ENCODE results near the gene ATP11A. TPM values are rescaled to one million over a fixed set of nuclear protein-coding genes. Genes with fewer than 3 reads are reported as not detected.

ATP11A gene
- total RNA-seq, 2 experiments from 2014 or later, result 28.8 to 30.2 TPM

DNA sequence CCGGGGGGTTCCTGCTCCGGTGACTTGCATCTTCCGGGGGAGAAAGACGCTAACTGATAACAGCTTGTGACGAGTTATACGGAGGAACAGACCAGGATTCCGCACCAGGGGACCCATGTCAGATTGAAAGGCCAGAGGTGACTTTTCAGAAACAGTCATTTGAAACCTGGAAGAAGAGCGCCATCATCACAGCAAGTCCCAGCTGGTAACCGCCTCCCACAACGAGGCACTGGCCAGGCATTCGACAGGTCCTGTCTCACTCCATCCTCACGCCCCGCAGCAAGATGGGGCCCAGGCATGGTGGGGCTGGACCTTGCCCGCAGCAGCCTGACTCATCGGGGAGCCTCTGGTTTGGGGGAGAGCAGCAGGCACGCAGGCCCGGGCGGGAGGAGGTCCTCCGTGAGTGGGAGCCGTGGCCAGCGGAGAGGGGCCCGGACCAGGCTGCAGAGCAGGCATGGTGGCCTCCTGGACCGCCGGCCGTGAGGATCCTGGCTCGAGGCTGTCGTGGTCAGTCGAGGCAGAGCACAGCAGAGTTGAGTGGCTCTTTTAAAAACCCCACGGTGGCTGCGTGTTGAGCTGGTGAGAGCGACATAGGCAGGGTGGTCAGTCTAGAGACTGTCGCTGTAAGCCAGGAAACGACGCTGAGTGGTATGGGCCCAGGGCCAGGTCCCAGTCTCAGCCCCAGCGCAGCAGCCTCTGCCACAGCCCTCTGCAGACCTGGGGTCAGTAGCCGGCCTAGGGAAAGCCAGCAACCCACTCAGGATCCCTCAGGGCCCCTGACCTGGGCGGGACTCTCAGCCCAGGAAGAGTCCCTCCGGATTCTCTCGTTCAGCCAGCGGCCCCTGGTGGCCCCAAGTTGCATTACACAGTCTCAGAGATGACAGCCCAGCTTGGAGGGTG is 184.3 kb downstream of the ATP11A start:
- ChIA-PET POLR2A (interaction anchor here (0.8 to 1.0 kb wide), 3 partner anchors 17 to 234 kb away, joined by 3 to 5 read pairs (median 4); no protein-coding TSS in a partner anchor), CTCF (interaction anchor here (0.6 to 2.6 kb wide), 19 partner anchors 11 to 298 kb away, joined by 3 to 40 read pairs (median 3); no protein-coding TSS in a partner anchor)
- peak; percentile 86 for DNase-seq
- Mint-ChIP-seq H3K27ac (peak overlapping the region; percentile 82), H3K4me1 (ENCODE audit: low read depth) (peaks cover 16% of the 10 kb centered on the region), H3K36me3 (ENCODE audit: low read depth) (peaks cover 12% of the 10 kb centered on the region), H3K4me3 (peak overlapping the region; percentile 0), H3K27me3 (no peaks in the 10 kb centered on the region), H3K9me3 (no peaks in the 10 kb centered on the region)
- intact Hi-C loops (cut with micrococcal nuclease), result loop anchor here (10.0 kb wide), 1 partner anchor 229 kb away; no protein-coding TSS in a partner anchor
- TF ChIP-seq, protein P1, sequence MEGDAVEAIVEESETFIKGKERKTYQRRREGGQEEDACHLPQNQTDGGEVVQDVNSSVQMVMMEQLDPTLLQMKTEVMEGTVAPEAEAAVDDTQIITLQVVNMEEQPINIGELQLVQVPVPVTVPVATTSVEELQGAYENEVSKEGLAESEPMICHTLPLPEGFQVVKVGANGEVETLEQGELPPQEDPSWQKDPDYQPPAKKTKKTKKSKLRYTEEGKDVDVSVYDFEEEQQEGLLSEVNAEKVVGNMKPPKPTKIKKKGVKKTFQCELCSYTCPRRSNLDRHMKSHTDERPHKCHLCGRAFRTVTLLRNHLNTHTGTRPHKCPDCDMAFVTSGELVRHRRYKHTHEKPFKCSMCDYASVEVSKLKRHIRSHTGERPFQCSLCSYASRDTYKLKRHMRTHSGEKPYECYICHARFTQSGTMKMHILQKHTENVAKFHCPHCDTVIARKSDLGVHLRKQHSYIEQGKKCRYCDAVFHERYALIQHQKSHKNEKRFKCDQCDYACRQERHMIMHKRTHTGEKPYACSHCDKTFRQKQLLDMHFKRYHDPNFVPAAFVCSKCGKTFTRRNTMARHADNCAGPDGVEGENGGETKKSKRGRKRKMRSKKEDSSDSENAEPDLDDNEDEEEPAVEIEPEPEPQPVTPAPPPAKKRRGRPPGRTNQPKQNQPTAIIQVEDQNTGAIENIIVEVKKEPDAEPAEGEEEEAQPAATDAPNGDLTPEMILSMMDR (IDR thresholded peaks at IDR 0.05), result peak; percentile 90
- peak; percentile 79 for ATAC-seq

DNA sequence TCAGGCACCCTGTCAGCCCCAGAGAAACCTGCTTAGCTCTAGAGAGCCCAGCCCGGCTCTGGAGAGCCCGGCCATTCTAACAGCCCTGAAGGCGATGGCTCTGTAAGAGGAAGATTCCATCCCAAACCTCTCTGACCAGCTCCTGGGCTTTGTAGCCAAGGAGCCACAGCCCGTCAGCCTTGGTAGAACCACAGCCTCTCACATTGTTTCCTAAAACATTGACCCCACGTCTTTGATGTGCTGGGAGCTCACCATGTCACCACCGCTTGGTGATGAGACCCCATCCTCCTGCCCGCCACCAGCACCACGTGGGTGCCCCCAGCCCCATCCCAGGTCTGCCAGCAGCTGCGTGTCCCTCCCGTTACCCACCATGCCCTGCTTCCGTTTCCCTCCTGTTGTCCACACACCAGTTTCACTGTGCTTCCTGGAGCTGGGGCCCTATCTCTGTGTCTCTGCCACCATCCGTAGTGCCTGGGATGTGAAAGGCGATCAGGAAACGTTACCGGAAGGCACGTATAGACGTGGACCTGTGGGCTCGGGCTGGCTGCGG is 185.0 kb downstream of the ATP11A start:
- CTCF ChIA-PET, result interaction anchor here (0.6 to 2.6 kb wide), 16 partner anchors 10 to 298 kb away, joined by 3 to 40 read pairs (median 3); no protein-coding TSS in a partner anchor
- intact Hi-C loops (cut with micrococcal nuclease), result loop anchor here (10.0 kb wide), 1 partner anchor 230 kb away; no protein-coding TSS in a partner anchor
- no peak overlapping the region for H3K27ac Mint-ChIP-seq

DNA sequence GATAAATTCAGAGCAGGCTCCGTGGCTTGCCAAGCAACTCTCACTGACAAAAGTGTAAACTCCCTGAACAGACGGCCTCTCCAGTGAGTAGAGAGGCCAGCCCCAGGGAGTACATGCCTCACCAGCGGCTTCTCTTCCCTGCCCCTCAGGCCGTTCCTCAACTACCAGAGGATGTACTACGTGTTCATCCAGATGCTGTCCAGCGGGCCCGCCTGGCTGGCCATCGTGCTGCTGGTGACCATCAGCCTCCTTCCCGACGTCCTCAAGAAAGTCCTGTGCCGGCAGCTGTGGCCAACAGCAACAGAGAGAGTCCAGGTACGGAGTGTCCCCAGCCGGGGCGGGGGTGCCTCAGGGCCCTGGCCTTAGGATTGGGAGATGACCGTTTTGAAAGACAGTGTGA is 185.8 kb downstream of the ATP11A start:
- Mint-ChIP-seq H3K4me1 (ENCODE audit: low read depth) (peaks cover 16% of the 10 kb centered on the region), H3K27me3 (no peaks in the 10 kb centered on the region), H3K36me3 (ENCODE audit: low read depth) (peaks cover 14% of the 10 kb centered on the region), H3K9me3 (no peaks in the 10 kb centered on the region), H3K4me3 (no peak overlapping the region), H3K27ac (no peak overlapping the region)
- ATAC-seq (no peak), DNase-seq (no peak)
- POLR2A ChIA-PET, result no interaction called here
- CTCF ChIA-PET, result interaction anchor here (1.3 to 2.6 kb wide), 2 partner anchors 20 to 236 kb away, joined by 4 to 40 read pairs; no protein-coding TSS in a partner anchor
- intact Hi-C loops (cut with micrococcal nuclease), result loop anchor here (10.0 kb wide), 1 partner anchor 231 kb away; no protein-coding TSS in a partner anchor
- TF ChIP-seq, protein P1 (IDR thresholded peaks at IDR 0.05), result no peak

More for the DNA sequence above, 185.0 kb downstream of the ATP11A start:
- Mint-ChIP-seq H3K4me3 (no peak overlapping the region), H3K27me3 (no peaks in the 10 kb centered on the region), H3K36me3 (ENCODE audit: low read depth) (peaks cover 13% of the 10 kb centered on the region), H3K9me3 (no peaks in the 10 kb centered on the region), H3K4me1 (ENCODE audit: low read depth) (peaks cover 16% of the 10 kb centered on the region)
- ATAC-seq, result no peak
- TF ChIP-seq, protein P1 (IDR thresholded peaks at IDR 0.05), result no peak
- POLR2A ChIA-PET, result interaction anchor here (0.8 kb wide), 1 partner anchor 234 kb away, joined by 5 read pairs; no protein-coding TSS in a partner anchor
- no peak for DNase-seq

DNA sequence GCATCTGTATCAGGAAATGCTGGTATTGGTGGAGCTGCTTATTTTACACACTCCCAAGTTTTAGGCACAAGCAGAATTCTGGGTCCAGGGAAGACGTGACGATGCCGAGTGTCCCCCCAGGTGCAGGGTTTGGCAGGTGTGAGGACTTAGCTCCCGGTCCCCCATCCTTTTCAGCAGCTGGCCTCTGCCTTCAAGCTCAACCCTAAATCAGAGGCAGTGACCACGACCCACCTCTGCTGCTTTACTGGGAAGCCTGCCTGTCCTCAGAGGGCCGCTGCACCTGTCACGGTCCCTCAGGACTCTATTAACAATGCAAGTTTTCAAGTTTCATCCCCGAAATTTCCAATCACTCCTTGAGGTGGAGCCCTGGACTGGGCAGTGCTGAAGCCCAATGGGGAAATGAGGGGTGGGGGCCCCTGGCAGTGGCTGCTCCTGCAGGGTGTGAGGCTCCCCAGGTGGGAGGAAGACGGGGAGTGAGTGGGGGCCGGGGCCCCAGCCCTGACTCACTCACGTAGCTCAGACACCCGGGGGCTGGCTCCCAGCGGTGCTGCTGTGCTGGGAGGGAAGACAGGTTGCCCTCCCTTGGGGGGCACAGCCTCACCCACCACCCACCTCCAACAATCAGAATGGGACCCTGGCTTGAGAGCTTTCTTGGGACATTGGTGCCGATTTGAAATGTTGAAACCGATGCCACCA is 186.6 kb downstream of the ATP11A start:
- Mint-ChIP-seq H3K4me1 (ENCODE audit: low read depth) (peaks cover 16% of the 10 kb centered on the region), H3K4me3 (no peak overlapping the region), H3K9me3 (no peaks in the 10 kb centered on the region), H3K27me3 (no peaks in the 10 kb centered on the region), H3K27ac (no peak overlapping the region), H3K36me3 (ENCODE audit: low read depth) (peaks cover 10% of the 10 kb centered on the region)
- ChIA-PET POLR2A (interaction anchor here (1.1 kb wide), 1 partner anchor 533 kb away, joined by 3 read pairs; no protein-coding TSS in a partner anchor), CTCF (no interaction called here)
- intact Hi-C loops (cut with micrococcal nuclease), result loop anchor here (10.0 kb wide), 1 partner anchor 232 kb away; no protein-coding TSS in a partner anchor
- TF ChIP-seq, protein P1 (IDR thresholded peaks at IDR 0.05), result no peak
- ATAC-seq (no peak), DNase-seq (no peak)
